Pancreas (tissue), 10 donors: Measurements from ENCODE around the gene SLCO4A1. TPM values are rescaled to one million over a fixed set of nuclear protein-coding genes. Genes with fewer than 3 reads are reported as not detected.

ENCODE experiments used
- ATAC-seq, 4 donors: fragments of 200-7000 bp; cut with Tn5 transposase; one replicate each; pipeline versions ENCODE4 v1.8.0 to v1.9.1; 2020; ENCODE audit warnings: mild to moderate bottlenecking in 4 of 4, moderate library complexity in 4 of 4
- DNase-seq, 6 donors: peaks; one replicate each; pipeline ENCODE4 v3.0.0-alpha.2; 2020
- FAIRE-seq: peaks from 2 replicates; lab custom pipeline; 2012; peaks lifted over from hg19 to GRCh38; lab: Jason Lieb, UNC
- H3K27ac ChIP-seq, 4 donors: fragments of 200-600 bp; sonication (generic); 1 replicate in 3 of 4; 2 replicates in 1 of 4; pipeline versions ENCODE4 v1.5.0 to v1.8.0; 2020
- H3K27me3 ChIP-seq, 4 donors: fragments of 200-600 bp; one replicate each; pipeline ENCODE4 v1.8.0; 2021
- H3K36me3 ChIP-seq, 3 donors: fragments of 200-600 bp; sonication (generic) in 1 of 3; one replicate each; pipeline versions ENCODE4 v1.5.0 to v1.8.0; 2020 to 2021
- H3K4me1 ChIP-seq, 3 donors: fragments of 200-600 bp; one replicate each; pipeline ENCODE4 v1.8.0; 2021
- H3K4me3 ChIP-seq, 4 donors: fragments of 200-600 bp; sonication (generic) in 2 of 4; one replicate each; pipeline versions ENCODE4 v1.5.0 to v1.8.0; 2020 to 2021
- H3K9me3 ChIP-seq, 4 donors: fragments of 200-600 bp; one replicate each; pipeline ENCODE4 v1.8.0; 2021
- WGBS, 2 donors: extraction: QIAGEN DNeasy Blood & Tissue Kit; methylation state at CpG; one replicate each; pipeline ENCODE4 v1.1.7; 2013; 5-methylcytosine and 5-hydroxymethylcytosine counted together
- intact Hi-C, 3 donors: fragments of 100-400 bp; cut with DNase I; formaldehyde crosslinking; loops; one replicate each; pipeline versions ENCODE4 v1.11.1 to v1.14.2; 2022
- polyA plus RNA-seq, 2 donors: library from polyadenylated mRNA; stranded (reverse); fragments of 200-250 nt; gene quantifications; one replicate each; pipeline ENCODE4 v1.2.3, GENCODE V29; 2013
- total RNA-seq, 6 donors: library from RNA; stranded (reverse); fragmentation: NEBNext Ultra II Directional in 4 of 6; extraction: Animal tissue kit (Norgen Biotek cat#: 25700) in 4 of 6; gene quantifications; one replicate each; pipeline versions ENCODE4 v1.2.1 to v1.2.4, GENCODE V29; 2021 to 2023
- TF ChIP-seq, protein P1 (sequence below), 4 donors: fragments of 200-600 bp; sonication (generic) in 3 of 4; IDR thresholded peaks; one replicate each; pipeline versions ENCODE4 v1.5.0 to v1.8.0; 2021; ENCODE audit warnings: antibody characterized with exemption in 4 of 4
- donor health status: healthy with polysubstance abuse.
- donor health status: DM: no; HTN: no; CAD: no; lungs with moderate emphysema.
- donor health status: DM: no; HTN: no; CAD: no.
- donor health status: control.
- donor health status: control.
- donor health status: Bipolar disorder and iron deficiency.
- donor health status: DM: yes; HTN: yes; CAD: no.
- donor health status: DM: no; HTN: no; CAD: no.
- donor health status: DM: no; HTN: no; CAD: no.
- donor health status: DM: yes; HTN: yes; CAD: no.

SLCO4A1 gene
- total and polyA plus RNA-seq, 8 donors = 1.2 to 15.9 (median 2.2) TPM

DNA sequence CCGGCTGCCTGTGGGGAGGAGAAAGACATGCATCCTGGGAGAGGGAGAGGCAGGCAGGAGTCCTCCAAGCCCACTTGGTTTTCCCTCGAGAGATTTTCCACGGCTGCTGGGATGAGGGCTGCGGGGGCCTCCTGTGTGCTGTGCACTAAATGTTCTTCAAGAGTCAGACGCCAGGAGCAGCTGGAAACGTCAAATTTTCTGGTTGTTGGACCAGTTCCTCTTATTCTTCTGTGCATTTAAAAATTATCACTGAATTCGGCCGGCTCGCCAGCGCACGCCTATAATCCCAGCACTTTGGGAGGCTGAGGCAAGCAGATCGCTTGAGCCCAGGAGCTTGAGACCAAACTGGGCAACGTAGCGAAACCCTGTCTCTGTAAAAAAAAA is 33.6 kb downstream of the SLCO4A1 start:
- intact Hi-C loops = no loop called here
- FAIRE-seq = no peak
- no peak overlapping the region for H3K27ac ChIP-seq
- H3K4me1 ChIP-seq = no peaks in the 10 kb centered on the region
- no peaks in the 10 kb centered on the region for H3K36me3 ChIP-seq
- WGBS, 2 donors = 61 to 76% methylated on average over 14 of the region's 14 CpGs
- H3K27me3 ChIP-seq = no peaks in the 10 kb centered on the region
- no peak for DNase-seq
- H3K9me3 ChIP-seq = no peaks in the 10 kb centered on the region
- TF ChIP-seq, protein P1, sequence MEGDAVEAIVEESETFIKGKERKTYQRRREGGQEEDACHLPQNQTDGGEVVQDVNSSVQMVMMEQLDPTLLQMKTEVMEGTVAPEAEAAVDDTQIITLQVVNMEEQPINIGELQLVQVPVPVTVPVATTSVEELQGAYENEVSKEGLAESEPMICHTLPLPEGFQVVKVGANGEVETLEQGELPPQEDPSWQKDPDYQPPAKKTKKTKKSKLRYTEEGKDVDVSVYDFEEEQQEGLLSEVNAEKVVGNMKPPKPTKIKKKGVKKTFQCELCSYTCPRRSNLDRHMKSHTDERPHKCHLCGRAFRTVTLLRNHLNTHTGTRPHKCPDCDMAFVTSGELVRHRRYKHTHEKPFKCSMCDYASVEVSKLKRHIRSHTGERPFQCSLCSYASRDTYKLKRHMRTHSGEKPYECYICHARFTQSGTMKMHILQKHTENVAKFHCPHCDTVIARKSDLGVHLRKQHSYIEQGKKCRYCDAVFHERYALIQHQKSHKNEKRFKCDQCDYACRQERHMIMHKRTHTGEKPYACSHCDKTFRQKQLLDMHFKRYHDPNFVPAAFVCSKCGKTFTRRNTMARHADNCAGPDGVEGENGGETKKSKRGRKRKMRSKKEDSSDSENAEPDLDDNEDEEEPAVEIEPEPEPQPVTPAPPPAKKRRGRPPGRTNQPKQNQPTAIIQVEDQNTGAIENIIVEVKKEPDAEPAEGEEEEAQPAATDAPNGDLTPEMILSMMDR (IDR thresholded peaks at IDR 0.05) = no peak
- no peak overlapping the region for H3K4me3 ChIP-seq
- ATAC-seq = no peak

DNA sequence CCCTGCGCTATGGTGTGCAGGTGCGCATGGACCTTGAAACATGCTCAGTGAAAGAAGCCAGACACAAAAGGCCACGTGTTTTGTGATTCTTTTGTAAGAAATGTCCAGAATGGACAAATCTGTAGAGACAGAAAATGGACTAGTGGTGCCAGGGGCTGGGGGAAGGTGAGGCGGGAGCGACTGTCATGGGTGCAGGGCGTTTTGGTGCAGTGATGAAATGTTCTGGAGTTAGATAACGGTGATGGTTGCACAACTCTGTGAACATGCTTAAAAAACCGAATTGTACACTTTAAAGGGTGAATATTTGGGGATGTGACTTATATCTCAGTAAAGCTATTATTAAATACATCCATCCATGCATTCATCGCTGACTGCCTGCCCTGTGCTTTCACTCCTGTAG is 34.7 kb downstream of the SLCO4A1 start:
- 62 to 74% methylated on average over 9 of the region's 9 CpGs for WGBS, 2 donors
- H3K36me3 ChIP-seq = no peaks in the 10 kb centered on the region
- no peak overlapping the region for H3K27ac ChIP-seq
- H3K4me1 ChIP-seq = no peaks in the 10 kb centered on the region
- DNase-seq (no peak), FAIRE-seq (no peak), ATAC-seq (no peak)
- intact Hi-C loops = no loop called here
- H3K4me3 ChIP-seq = no peak overlapping the region
- no peaks in the 10 kb centered on the region for H3K9me3 ChIP-seq
- no peaks in the 10 kb centered on the region for H3K27me3 ChIP-seq
- TF ChIP-seq, protein P1 (IDR thresholded peaks at IDR 0.05) = no peak

DNA sequence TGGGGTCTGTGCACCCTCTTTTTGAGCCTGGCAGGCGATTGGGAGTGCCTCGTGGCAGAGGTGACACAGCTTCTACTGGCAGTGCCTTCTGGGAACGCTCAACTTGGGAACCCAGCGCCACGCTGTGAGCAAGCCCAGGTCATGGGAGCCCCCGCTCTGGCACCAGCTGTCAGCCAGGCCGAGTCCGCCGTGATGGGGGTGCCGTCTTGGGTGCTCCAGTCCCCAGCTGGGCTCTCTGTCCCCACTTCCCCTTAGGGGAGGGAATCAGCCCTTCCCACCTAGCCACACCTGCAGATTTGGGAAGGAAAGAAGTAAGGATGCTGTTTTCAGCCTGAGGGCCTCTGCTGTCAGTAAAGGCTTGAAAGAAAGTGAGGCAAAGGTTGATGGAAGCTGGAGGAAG is 35.4 kb downstream of the SLCO4A1 start:
- no peaks in the 10 kb centered on the region for H3K27me3 ChIP-seq
- FAIRE-seq = no peak
- no peak for ATAC-seq
- H3K4me3 ChIP-seq = no peak overlapping the region
- H3K36me3 ChIP-seq = no peaks in the 10 kb centered on the region
- H3K27ac ChIP-seq = no peak overlapping the region
- intact Hi-C loops = no loop called here
- H3K9me3 ChIP-seq = no peaks in the 10 kb centered on the region
- H3K4me1 ChIP-seq = no peaks in the 10 kb centered on the region
- TF ChIP-seq, protein P1 (IDR thresholded peaks at IDR 0.05) = no peak
- 53 to 62% methylated on average over 10 of the region's 10 CpGs for WGBS, 2 donors
- no peak for DNase-seq

DNA sequence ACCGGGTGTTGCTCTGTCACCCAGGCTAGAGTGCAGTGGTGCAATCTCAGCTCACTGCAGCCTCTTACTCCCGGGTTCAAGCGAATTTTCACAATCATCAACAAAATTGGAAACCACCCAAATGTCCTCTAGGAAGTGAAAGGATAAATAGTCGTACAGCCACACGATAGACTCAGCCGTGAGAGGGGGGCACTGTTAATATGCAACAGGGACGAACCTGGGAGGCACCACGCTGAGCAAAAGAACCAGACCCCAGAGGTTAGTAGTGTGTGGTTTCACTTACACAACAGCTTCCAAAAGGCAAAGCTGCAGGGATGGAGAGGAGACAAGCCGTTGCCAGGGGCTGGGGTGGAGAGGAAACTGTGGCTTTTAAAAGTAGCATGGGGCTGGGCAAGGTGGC is 36.2 kb downstream of the SLCO4A1 start:
- no peaks in the 10 kb centered on the region for H3K9me3 ChIP-seq
- no peaks in the 10 kb centered on the region for H3K36me3 ChIP-seq
- ATAC-seq (no peak), DNase-seq (no peak), FAIRE-seq (no peak)
- intact Hi-C loops = no loop called here
- no peaks in the 10 kb centered on the region for H3K27me3 ChIP-seq
- no peaks in the 10 kb centered on the region for H3K4me1 ChIP-seq
- 19 to 26% methylated on average over 9 of the region's 9 CpGs for WGBS, 2 donors
- H3K4me3 ChIP-seq = no peak overlapping the region
- TF ChIP-seq, protein P1 (IDR thresholded peaks at IDR 0.05) = no peak
- no peak overlapping the region for H3K27ac ChIP-seq

DNA sequence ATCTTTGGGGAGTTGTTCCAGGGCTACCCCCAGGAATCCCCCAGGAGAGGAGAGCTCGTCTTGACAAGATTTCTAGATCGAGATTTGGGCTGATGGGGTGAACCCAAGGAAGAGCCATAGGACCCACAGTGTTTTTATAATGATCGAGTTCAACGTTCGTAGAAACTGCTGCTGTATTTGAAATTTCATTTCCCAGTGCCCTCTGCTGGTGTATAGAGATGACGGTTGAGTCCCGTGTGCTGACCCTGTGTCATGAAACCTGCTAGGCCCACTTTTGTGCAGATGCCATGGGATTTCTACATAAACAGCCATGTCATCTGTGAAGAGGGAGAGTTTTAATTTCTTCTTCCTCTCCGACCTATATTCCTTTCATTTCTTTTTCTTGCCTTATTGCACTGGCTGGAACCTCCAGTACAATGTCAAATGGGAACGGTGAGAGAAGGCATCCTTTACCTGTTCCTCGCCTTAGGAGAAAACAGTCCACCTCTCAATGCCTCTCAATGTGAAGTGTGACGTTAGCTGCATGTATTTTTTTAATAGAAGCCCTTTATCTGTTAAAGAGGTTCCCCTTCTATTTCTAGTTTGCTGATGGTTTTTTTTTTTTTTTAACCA is 37.8 kb downstream of the SLCO4A1 start:
- Histone ChIP-seq H3K27ac (no peak overlapping the region), H3K4me3 (no peak overlapping the region), H3K9me3 (no peaks in the 10 kb centered on the region), H3K36me3 (no peaks in the 10 kb centered on the region), H3K4me1 (no peaks in the 10 kb centered on the region), H3K27me3 (no peaks in the 10 kb centered on the region)
- intact Hi-C loops = loop anchor here in 1 of 3 donors (10.0 kb wide), 1 partner anchor 105 kb away; no protein-coding TSS in a partner anchor
- TF ChIP-seq, protein P1 (IDR thresholded peaks at IDR 0.05) = no peak
- WGBS, 2 donors = 80 to 93% methylated on average over 11 of the region's 11 CpGs
- FAIRE-seq (no peak), ATAC-seq (no peak), DNase-seq (no peak)
